ENCODE data around the gene TSPAN5.
"Not testable (repeated sequence)": the region's sequence is repeated elsewhere in the genome, so short reads cannot be mapped to it uniquely, and the experiment has no call there.

TSPAN5 gene

GRCh38 chr4:98542011-98542410, 116.4 kb downstream of the TSPAN5 start:
- DNase-seq = no peak

GRCh38 chr4:98540803-98541202, 117.6 kb downstream of the TSPAN5 start:
- DNase-seq = no peak

- DNase-seq = no peak
Measured at GRCh38 chr4:98539741-98540140, 118.7 kb downstream of the TSPAN5 start.

GRCh38 chr4:98539299-98539698, 119.1 kb downstream of the TSPAN5 start:
- no peak for DNase-seq

- no peak for DNase-seq
Measured at GRCh38 chr4:98536631-98537030, 121.8 kb downstream of the TSPAN5 start.

GRCh38 chr4:98534146-98534545, 124.3 kb downstream of the TSPAN5 start:
- DNase-seq = not testable (repeated sequence)

- DNase-seq = no peak
Measured at GRCh38 chr4:98530572-98530971, 127.8 kb downstream of the TSPAN5 start.

GRCh38 chr4:98529970-98530569, 128.3 kb downstream of the TSPAN5 start:
- no peak for DNase-seq

GRCh38 chr4:98528882-98529281, 129.5 kb downstream of the TSPAN5 start:
- DNase-seq = no peak

GRCh38 chr4:98527534-98528269, 130.7 kb downstream of the TSPAN5 start:
- DNase-seq = no peak

- DNase-seq = no peak
Measured at GRCh38 chr4:98524230-98524629, 134.2 kb downstream of the TSPAN5 start.

GRCh38 chr4:98522636-98523395, 135.6 kb downstream of the TSPAN5 start:
- DNase-seq = no peak

- DNase-seq = no peak
Measured at GRCh38 chr4:98522062-98522461, 136.3 kb downstream of the TSPAN5 start.

- no peak for DNase-seq
Measured at GRCh38 chr4:98521486-98521885, 136.9 kb downstream of the TSPAN5 start.

GRCh38 chr4:98519268-98519977, 139.0 kb downstream of the TSPAN5 start:
- DNase-seq = no peak

- no peak for DNase-seq
Measured at GRCh38 chr4:98518559-98519267, 139.7 kb downstream of the TSPAN5 start.

GRCh38 chr4:98517218-98518021, 141.0 kb downstream of the TSPAN5 start:
- no peak for DNase-seq

- DNase-seq = no peak
Measured at GRCh38 chr4:98516441-98517217, 141.8 kb downstream of the TSPAN5 start.

- no peak for DNase-seq
Measured at GRCh38 chr4:98516042-98516440, 142.4 kb downstream of the TSPAN5 start.

- DNase-seq = no peak
Measured at GRCh38 chr4:98515470-98515809, 143.0 kb downstream of the TSPAN5 start.
